Testis (tissue), 5 donors: ENCODE results near the gene TMEM144. TPM values are rescaled to one million over a fixed set of nuclear protein-coding genes. Genes with fewer than 3 reads are reported as not detected.
A peak's percentile ranks its signal among the peaks of the same experiment; 100 is the strongest.

Source experiments
- DNase-seq: peaks from one replicate; pipeline ENCODE4 v3.0.0-alpha.2; 2019
- H3K27ac ChIP-seq, 2 donors: fragments of 200-600 bp; sonication (generic); one replicate each; pipeline ENCODE4 v1.5.1; 2019
- H3K27me3 ChIP-seq: fragments of 200-600 bp; sonication (generic); one replicate; pipeline ENCODE4 v1.5.1; 2019
- H3K36me3 ChIP-seq: fragments of 200-600 bp; sonication (generic); one replicate; pipeline ENCODE4 v1.5.1; 2017; ENCODE audit warnings: low read depth; ENCODE audit errors: missing control alignments
- H3K4me1 ChIP-seq: fragments of 200-600 bp; sonication (generic); one replicate; pipeline ENCODE4 v1.5.1; 2019
- H3K4me3 ChIP-seq, 2 donors: fragments of 200-600 bp; sonication (generic); one replicate each; pipeline ENCODE4 v1.5.1; 2017 to 2019
- H3K9me3 ChIP-seq: fragments of 200-600 bp; sonication (generic); one replicate; pipeline ENCODE4 v1.5.1; 2017
- CTCF ChIP-seq, 3 experiments: fragments of 450-650 bp in 2 of 3; fragments of 200-600 bp in 1 of 3; sonication (generic) in 1 of 3; IDR thresholded peaks; one replicate each; pipeline ENCODE4 v1.5.1; 2016 to 2019; ENCODE audit warnings: antibody characterized with exemption in 3 of 3, mild to moderate bottlenecking in 2 of 3, moderate library complexity in 1 of 3
- POLR2A ChIP-seq: fragments of 450-650 bp; IDR thresholded peaks from one replicate; pipeline ENCODE4 v1.6.1; 2017; ENCODE audit warnings: antibody characterized with exemption, mild to moderate bottlenecking, moderate library complexity
- WGBS, 2 donors: methylation state at CpG; one replicate each; pipeline ENCODE4 v1.1.5; 2018; 5-methylcytosine and 5-hydroxymethylcytosine counted together
- intact Hi-C: fragments of 100-400 bp; cut with DNase I; formaldehyde crosslinking; loops from one replicate; pipeline ENCODE4 v1.15.1; 2023; ENCODE audit warnings: low total_unique reads
- long read RNA-seq, 2 donors: transcript quantifications; one replicate each; lab custom pipeline, GENCODE V29; 2026
- polyA plus RNA-seq: library from polyadenylated mRNA; stranded (reverse); fragments of 350-450 nt; fragmentation: Illumina TruSeq; extraction: RNeasy Lipid Tissue Mini Kit (QIAGEN cat#74804); gene quantifications from one replicate; pipeline ENCODE4 v1.2.3, GENCODE V29; 2014; ENCODE audit warnings: low read depth, low replicate concordance; ENCODE audit not compliant: insufficient read depth
- total RNA-seq, 2 donors: library from RNA; depleted of rRNA; stranded (reverse); fragments of >200 nt; gene quantifications; one replicate each; pipeline ENCODE4 v1.2.3, GENCODE V29; 2016

The TMEM144 gene
- total RNA-seq, result 10 to 100 TPM; 24.2 to 44.6 TPM
- 45.4 TPM for polyA plus RNA-seq
- long read RNA-seq, donor 1, partial matches to known transcripts, result 0 of 1 reads
- long read RNA-seq, donor 1, other reads (novel, unspliced or antisense), result 0 of 1 reads
- long read RNA-seq, donor 2, partial matches to known transcripts, result 0 of 1 reads
- long read RNA-seq, donor 2, other reads (novel, unspliced or antisense), result 0 of 1 reads

GRCh38 chr4:158209825-158210807, at the start of gene TMEM144:
TSS of gene TMEM144 (plus strand) at chr4:158210486. CDS start at chr4:158212668, 2,182 bp downstream.
- WGBS, 2 donors, result 8 to 9% methylated on average over 32 to 34 of the region's 34 CpGs
- H3K9me3 ChIP-seq, result no peaks in the 10 kb centered on the region
- peak; percentile 94 for DNase-seq

GRCh38 chr4:158161551-158162354, 48.5 kb upstream of the TMEM144 start:
- H3K4me1 ChIP-seq, result peaks cover 9% of the 10 kb centered on the region
- no peaks in the 10 kb centered on the region for H3K9me3 ChIP-seq
- WGBS, 2 donors, result 31 to 40% methylated on average over 6 of the region's 6 CpGs
- H3K4me3 ChIP-seq, result no peak overlapping the region
- H3K36me3 ChIP-seq, result no peaks in the 10 kb centered on the region
- TF ChIP-seq CTCF (IDR thresholded peaks at IDR 0.05) (no peak), POLR2A (no peak)
- H3K27ac ChIP-seq, result no peak overlapping the region
- intact Hi-C loops, result no loop called here
- peak; percentile 22 for DNase-seq
- H3K27me3 ChIP-seq, result no peaks in the 10 kb centered on the region

More at GRCh38 chr4:158209825-158210807, at the start of gene TMEM144:
- Histone ChIP-seq H3K27me3 (no peaks in the 10 kb centered on the region), H3K27ac (peak within 1 kb of the TSS; percentile 52 to 97), H3K4me3 (peak within 1 kb of the TSS; percentile 36 to 44), H3K4me1 (peaks cover 7% of the 10 kb centered on the region), H3K36me3 (no peaks in the 10 kb centered on the region)
- no peak for TF ChIP-seq POLR2A
- TF ChIP-seq CTCF (IDR thresholded peaks at IDR 0.05), result no peak
- intact Hi-C loops, result no loop called here

- no peaks in the 10 kb centered on the region for H3K9me3 ChIP-seq
- H3K4me1 ChIP-seq, result peaks cover 9% of the 10 kb centered on the region
- no peaks in the 10 kb centered on the region for H3K27me3 ChIP-seq
- DNase-seq, result no peak
- H3K4me3 ChIP-seq, result no peak overlapping the region
- TF ChIP-seq CTCF (IDR thresholded peaks at IDR 0.05) (no peak), POLR2A (no peak)
- intact Hi-C loops, result no loop called here
- 94 to 98% methylated on average over 5 of the region's 5 CpGs for WGBS, 2 donors
- no peak overlapping the region for H3K27ac ChIP-seq
- H3K36me3 ChIP-seq, result no peaks in the 10 kb centered on the region
Measured at GRCh38 chr4:158162631-158163030, 47.7 kb upstream of the TMEM144 start.

GRCh38 chr4:158163941-158164767, 46.1 kb upstream of the TMEM144 start:
- Histone ChIP-seq H3K36me3 (no peaks in the 10 kb centered on the region), H3K4me3 (no peak overlapping the region), H3K4me1 (peaks cover 9% of the 10 kb centered on the region), H3K27me3 (no peaks in the 10 kb centered on the region), H3K27ac (no peak overlapping the region), H3K9me3 (no peaks in the 10 kb centered on the region)
- DNase-seq, result no peak
- whole genome bisulfite sequencing, 2 donors, result 39 to 45% methylated on average over 10 of the region's 10 CpGs
- intact Hi-C loops, result no loop called here
- TF ChIP-seq CTCF (IDR thresholded peaks at IDR 0.05), result no peak
